Gastrocnemius medialis (tissue), 4 donors: ENCODE results near the gene C16orf46.

Experiments used
- POLR2A ChIP-seq, 2 donors: fragments of 450-650 bp; IDR thresholded peaks; one replicate each; pipeline ENCODE4 v1.6.1; 2017; ENCODE audit warnings: antibody characterized with exemption in 2 of 2, mild to moderate bottlenecking in 2 of 2, moderate library complexity in 2 of 2
- TF ChIP-seq, protein P1 (sequence below), 5 experiments: fragments of 450-650 bp in 3 of 5; fragments of 200-600 bp in 2 of 5; sonication (generic) in 2 of 5; IDR thresholded peaks in 4 of 5; conservative IDR thresholded peaks in 1 of 5; 1 replicate in 4 of 5; 2 replicates in 1 of 5; pipeline ENCODE4 v1.5.1; 2016 to 2019; ENCODE audit warnings: antibody characterized with exemption in 5 of 5, mild to moderate bottlenecking in 3 of 5, moderate library complexity in 3 of 5

DNA sequence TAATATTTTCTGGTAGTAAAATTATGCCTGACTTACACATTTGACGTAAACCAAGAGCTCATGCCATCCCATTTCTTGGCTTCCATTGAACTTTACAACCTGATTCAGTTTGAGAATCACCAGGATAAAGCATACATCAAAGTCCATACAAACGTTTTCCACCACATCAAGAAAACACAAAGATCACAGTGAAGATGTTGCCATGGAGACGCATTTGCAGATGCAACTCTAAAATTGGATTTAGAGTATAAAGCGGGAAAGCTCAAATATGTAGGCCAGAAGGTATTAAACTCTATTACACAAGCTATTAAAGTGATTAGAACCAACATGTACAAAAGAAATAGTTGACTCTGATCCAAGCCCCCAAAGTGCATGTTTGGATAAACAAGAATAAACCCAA is 10.4 kb downstream of the C16orf46 start:
- TF ChIP-seq, protein P1, sequence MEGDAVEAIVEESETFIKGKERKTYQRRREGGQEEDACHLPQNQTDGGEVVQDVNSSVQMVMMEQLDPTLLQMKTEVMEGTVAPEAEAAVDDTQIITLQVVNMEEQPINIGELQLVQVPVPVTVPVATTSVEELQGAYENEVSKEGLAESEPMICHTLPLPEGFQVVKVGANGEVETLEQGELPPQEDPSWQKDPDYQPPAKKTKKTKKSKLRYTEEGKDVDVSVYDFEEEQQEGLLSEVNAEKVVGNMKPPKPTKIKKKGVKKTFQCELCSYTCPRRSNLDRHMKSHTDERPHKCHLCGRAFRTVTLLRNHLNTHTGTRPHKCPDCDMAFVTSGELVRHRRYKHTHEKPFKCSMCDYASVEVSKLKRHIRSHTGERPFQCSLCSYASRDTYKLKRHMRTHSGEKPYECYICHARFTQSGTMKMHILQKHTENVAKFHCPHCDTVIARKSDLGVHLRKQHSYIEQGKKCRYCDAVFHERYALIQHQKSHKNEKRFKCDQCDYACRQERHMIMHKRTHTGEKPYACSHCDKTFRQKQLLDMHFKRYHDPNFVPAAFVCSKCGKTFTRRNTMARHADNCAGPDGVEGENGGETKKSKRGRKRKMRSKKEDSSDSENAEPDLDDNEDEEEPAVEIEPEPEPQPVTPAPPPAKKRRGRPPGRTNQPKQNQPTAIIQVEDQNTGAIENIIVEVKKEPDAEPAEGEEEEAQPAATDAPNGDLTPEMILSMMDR (IDR thresholded peaks at IDR 0.05 in 4 of 5, conservative IDR thresholded peaks at IDR 0.05 in 1 of 5), result no peak
- no peak for TF ChIP-seq POLR2A (IDR thresholded peaks at IDR 0.05)
